ENCODE results near the gene CDH24. TPM values are rescaled to one million over a fixed set of nuclear protein-coding genes. Genes with fewer than 3 reads are reported as not detected.

Gene CDH24
- total RNA-seq: 18.1 TPM

DNA sequence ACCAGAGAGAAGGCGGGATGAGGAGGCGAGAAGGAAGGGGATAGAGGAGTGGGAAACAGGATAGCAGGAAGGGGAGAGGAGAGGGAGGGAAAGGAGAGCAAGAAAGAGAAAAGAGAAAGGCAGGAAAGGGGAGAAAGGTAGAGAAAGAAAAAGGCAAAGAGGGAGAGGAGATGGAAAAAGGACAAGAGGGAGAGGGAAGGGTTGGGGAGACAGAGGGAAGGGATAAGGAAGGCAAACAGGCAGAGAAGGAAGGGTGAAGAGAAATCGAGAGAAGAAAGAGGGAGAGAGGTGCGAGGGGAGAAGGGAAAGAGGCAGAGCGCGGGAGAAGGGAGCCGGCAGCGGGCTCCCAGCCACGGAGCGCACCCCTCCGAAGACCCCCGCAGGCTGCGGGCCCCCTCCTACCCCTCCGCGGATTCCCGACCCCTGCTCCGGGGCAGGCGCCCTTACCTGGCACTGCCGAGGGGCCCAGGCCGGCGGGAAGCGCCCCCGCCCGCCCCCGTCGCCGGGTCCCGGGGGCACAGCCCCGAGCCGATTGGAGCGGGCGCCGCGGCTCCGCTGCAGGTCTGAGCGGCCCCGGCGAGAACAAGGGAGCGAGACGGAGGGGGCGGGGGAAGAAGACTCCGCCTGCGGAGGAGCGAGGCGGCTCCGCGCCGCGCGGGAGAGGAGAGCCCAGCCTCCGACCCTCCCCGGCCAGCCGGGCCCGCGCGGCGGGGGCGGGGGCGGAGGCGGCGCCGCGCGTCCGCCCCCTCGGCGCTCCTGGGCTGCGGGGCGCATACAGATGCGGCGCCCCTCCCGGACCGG lies at the start of gene CDH24:
CDH24 (minus strand) TSS at position 565 of the 801 bp plus-strand sequence. CDS start 1,787 bp downstream, outside the sequence.

GRCh38 chr14:23104591-23105347 lies 47.4 kb upstream of the CDH24 start, which contains the start of gene CIROP:
CIROP (minus strand) TSS chr14:23104989; CDS start chr14:23104920, 69 bp downstream.

GRCh38 chr14:23095196-23096108 lies 38.1 kb upstream of the CDH24 start, which contains the start of gene C14orf119:
C14orf119 (plus strand) TSS chr14:23095505; CDS start chr14:23097659, 2,154 bp downstream.

GRCh38 chr14:23094666-23095195 lies 37.4 kb upstream of the CDH24 start, which contains the start of gene ACIN1:
ACIN1 (minus strand) TSS chr14:23095136; CDS start chr14:23095112, 24 bp downstream.

GRCh38 chr14:23042162-23042965 lies 15.0 kb downstream of the CDH24 start, which contains the start of gene PSMB11:
PSMB11 (plus strand) TSS chr14:23042212; CDS start chr14:23042226, 14 bp downstream.

DNA sequence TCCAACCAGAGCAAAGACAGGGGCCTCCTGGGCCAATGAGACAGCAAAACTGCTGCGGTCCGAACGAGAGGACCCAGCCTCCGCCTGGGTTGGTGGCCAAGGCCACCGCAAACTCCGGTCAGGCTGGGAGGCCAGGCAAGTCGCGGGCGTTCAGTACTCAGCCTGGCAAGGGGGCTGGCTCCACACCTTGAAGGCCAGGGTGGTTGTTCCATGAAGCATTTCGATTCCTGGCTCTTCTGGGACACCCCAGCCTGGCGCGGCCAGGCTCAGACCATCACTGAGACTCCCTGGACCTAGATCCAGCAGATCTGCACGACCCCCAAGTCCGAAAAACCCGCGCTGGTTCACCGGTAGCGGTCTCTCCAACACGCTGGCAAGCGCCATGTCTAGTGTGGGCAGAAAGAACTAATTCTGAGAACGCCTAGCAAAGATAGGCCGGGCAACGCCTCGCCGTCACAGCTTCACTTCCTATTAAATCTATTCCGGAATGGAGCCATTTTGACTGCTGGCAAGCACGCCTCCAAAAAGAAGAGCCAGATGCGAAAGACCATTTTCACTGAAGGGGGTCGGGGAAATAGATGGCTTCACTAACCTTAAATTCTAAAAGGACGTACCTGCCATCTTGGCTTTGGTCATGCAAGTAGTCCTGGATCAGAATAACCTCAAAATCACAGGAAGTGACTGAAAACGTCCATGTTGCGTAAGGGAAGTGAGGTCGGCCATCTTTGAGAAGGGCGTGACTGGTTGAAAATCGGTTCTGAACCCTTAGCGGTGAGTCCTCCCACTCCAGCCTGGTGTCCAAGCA lies 22.6 kb downstream of the CDH24 start, which contains the start of gene PSMB5:
PSMB5 (minus strand) TSS at position 403 of the 805 bp plus-strand sequence; CDS start at position 384, 19 bp downstream.

DNA sequence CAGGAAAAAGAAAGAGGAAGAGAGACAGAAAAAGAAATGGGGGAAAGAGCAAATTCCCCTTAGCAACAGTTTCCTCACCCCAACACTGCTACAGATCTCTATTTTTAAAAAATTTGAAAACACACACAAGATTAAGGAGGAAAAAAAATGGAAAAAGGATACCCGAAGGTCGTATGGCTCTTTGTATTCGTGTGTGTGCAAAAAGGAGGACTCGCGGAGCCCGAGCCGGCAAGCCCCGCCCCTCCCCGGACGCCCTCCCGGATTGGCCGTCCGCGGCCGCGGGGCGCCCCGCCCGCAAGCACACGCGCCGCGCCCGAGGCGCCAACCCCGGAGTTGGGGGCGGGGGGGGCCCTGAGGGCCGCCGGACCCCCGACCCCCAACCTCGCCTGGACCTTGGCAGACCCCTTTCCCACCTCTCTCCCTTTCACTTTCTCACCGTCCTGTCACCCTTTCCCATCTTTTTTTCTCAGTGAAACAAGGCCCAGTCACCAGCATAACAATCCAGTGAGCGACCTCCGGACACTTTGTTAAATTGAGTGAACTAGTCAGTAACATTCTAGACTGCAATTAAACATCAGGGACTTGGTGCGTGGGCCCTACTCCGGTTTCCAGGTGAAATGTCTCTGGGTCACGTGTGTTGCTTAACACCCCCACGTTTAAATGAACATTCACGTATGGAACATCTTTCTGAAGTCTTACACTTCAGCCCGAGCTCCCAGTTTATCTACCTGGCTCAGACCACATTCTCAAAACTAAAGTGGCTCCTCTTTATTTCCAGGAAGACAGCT lies 47.2 kb downstream of the CDH24 start, which contains the start of gene C14orf93:
C14orf93 (minus strand) TSS at position 205 of the 788 bp plus-strand sequence. CDS start 11,120 bp downstream, outside the sequence.

Other genes starting within 250 kb of the CDH24 start
- gene SLC7A7, start 242.1 kb downstream of the CDH24 start, total RNA-seq: 33.2 TPM
- gene MRPL52, start 227.6 kb downstream of the CDH24 start, total RNA-seq: 53.2 TPM
- gene MMP14, start 220.9 kb downstream of the CDH24 start, total RNA-seq: 112 TPM
- gene LRP10, start 185.8 kb downstream of the CDH24 start, total RNA-seq: 57.5 TPM
- gene REM2, start 174.3 kb downstream of the CDH24 start, total RNA-seq: 0.41 TPM
- gene RBM23, start 138.4 kb downstream of the CDH24 start, total RNA-seq: 94.8 TPM
- gene PRMT5, start 128.1 kb downstream of the CDH24 start, total RNA-seq: 108 TPM
- gene HAUS4, start 100.4 kb downstream of the CDH24 start, total RNA-seq: 57.0 TPM
- 63.2 TPM for gene AJUBA, start 75.0 kb downstream of the CDH24 start, total RNA-seq
- gene C14orf93, start 47.4 kb downstream of the CDH24 start, total RNA-seq: 16.8 TPM
- 126 TPM for gene PSMB5, start 22.6 kb downstream of the CDH24 start, total RNA-seq
- not detected for gene PSMB11, start 15.3 kb downstream of the CDH24 start, total RNA-seq
- gene ACIN1, start 37.6 kb upstream of the CDH24 start, total RNA-seq: 120 TPM
- gene C14orf119, start 38.0 kb upstream of the CDH24 start, total RNA-seq: 28.4 TPM
- gene CIROP, start 47.5 kb upstream of the CDH24 start, total RNA-seq: not detected
- gene CEBPE, start 61.7 kb upstream of the CDH24 start, total RNA-seq: 1.1 TPM
- 50.2 TPM for gene SLC7A8, start 126.1 kb upstream of the CDH24 start, total RNA-seq
- gene RNF212B, start 180.4 kb upstream of the CDH24 start, total RNA-seq: 0.18 TPM
- gene HOMEZ, start 228.6 kb upstream of the CDH24 start, total RNA-seq: 8.9 TPM
- gene PPP1R3E, start 245.3 kb upstream of the CDH24 start, total RNA-seq: 10.8 TPM
- gene BCL2L2, start 249.3 kb upstream of the CDH24 start, total RNA-seq: 33.3 TPM